ENCODE data around the gene SVOP.

GRCh38 chr12:109053382-109054123, 32.7 kb upstream of the SVOP start:
- TF ChIP-seq CTCF (IDR thresholded peaks at IDR 0.05 in 2 of 3, conservative IDR thresholded peaks at IDR 0.05 in 1 of 3; ENCODE audit: borderline replicate concordance in 1 of 3, insufficient read depth in 1 of 3, low read depth in 2 of 3, low read length in 2 of 3) (no peak), MAX (IDR thresholded peaks at IDR 0.05) (no peak), POLR2A (IDR thresholded peaks at IDR 0.05; ENCODE audit: borderline replicate concordance, extremely low read depth, insufficient read depth, insufficient read length) (no peak), SP1 (IDR thresholded peaks at IDR 0.05; ENCODE audit: low read depth) (no peak), POLR2AphosphoS5 (IDR thresholded peaks at IDR 0.05; ENCODE audit: low read depth, low read length) (no peak), CBX3 (IDR thresholded peaks at IDR 0.05; ENCODE audit: low read depth) (no peak), EZH2 (IDR thresholded peaks at IDR 0.05) (no peak), ZFX (IDR thresholded peaks at IDR 0.05) (no peak), RAD21 (IDR thresholded peaks at IDR 0.05; ENCODE audit: low read depth) (no peak)

Data from HCT116 (cell line).